GM18526 (cell line): Measurements from ENCODE around the gene C19orf47.

ENCODE experiments used
- POLR2A ChIP-seq: IDR thresholded peaks from 3 replicates; pipeline ENCODE4 v1.6.1; 2011; ENCODE audit not compliant: insufficient read length; ENCODE audit errors: extremely low read depth

C19orf47 gene

DNA sequence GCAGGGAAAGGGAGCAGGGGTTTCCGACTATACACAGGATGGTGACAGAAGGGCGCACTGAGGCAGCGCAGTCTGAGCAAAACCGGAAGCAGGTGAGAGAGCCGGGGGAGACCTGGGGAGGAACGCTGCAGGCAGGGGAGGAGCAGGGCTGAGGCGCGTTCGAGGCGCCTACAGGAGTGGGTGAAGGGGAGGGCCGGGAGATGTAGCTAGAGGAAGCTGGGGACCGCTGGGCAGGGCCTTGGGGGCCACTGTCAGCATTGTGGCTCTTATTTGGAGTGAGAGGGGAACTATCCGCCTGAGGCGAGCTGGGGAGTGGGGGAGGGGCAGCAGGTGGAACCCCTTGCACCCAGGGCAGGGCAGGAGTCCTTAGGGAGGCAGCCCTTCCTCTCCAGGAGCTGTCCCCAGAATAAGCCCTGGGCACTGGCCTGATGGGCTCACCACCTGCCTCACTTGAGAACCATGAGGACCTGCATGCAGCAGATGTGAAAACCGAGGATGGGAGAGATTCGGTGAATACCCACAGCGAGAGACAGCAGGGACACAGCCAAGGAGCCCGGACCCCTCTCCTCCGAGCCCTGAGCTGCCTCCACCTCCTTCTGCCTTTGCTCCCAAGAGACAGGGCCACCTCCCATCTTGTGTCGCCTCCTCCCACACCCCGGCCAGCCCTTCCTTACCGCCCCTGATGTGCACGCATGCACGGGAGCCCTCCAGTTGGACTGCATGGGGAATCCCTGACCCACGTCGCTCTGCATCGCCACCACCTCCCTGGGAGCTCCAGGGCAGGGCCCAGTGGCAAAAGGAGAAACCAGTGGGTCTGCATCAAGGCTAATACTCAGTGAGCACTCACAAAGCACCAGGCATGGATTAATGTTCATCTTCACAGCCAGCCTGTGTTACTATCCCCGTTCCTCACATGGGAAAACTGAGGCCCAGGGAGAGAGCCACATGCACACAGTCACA is 73.3 kb downstream of the C19orf47 start:
- no peak for TF ChIP-seq POLR2A

DNA sequence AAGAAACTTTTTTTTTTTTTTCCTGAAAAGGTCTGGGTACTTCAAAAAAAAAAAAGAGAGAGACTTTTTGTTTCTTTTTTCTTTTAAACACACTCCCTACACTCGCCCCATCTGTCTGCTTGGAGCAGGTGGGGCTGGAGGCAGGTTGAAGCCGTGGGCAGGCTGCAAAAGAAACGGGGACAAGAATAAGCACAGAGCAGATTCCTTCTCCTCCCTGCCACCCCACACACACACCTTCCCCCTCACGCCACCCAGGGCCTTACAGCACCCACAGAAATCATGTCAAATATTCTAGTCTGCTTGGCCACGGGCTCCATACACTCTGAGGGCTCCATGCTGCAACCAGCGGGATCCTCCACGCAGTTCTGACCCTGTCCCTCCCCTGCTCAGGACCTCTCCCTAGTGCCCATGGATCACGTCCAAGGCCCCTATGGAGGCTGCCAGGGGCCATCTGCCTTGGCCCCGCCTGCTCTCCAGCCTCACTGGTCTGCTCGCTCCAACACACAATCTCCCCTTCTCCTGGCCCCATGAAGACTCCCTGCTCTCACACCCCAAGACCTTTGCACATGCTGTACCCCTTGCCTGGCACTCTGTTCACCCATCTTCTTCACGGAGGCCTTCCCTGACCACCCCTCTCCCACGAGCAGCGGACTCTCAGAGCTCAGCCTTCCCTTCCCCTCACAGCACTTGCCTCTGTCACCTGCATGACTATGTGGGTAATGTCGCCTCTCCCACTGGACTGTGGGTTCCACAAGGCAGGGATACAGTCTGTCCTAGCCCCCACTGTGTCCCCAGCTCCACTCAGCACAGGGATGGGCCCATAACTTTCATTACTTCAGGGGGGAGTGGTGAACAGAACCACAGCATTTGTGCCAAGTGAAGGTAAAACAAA is 74.5 kb downstream of the C19orf47 start:
- no peak for TF ChIP-seq POLR2A

GRCh38 chr19:40272261-40272660 is 75.9 kb downstream of the C19orf47 start:
- no peak for TF ChIP-seq POLR2A

- TF ChIP-seq POLR2A: no peak
Measured at GRCh38 chr19:40271706-40272105, 76.5 kb downstream of the C19orf47 start.

DNA sequence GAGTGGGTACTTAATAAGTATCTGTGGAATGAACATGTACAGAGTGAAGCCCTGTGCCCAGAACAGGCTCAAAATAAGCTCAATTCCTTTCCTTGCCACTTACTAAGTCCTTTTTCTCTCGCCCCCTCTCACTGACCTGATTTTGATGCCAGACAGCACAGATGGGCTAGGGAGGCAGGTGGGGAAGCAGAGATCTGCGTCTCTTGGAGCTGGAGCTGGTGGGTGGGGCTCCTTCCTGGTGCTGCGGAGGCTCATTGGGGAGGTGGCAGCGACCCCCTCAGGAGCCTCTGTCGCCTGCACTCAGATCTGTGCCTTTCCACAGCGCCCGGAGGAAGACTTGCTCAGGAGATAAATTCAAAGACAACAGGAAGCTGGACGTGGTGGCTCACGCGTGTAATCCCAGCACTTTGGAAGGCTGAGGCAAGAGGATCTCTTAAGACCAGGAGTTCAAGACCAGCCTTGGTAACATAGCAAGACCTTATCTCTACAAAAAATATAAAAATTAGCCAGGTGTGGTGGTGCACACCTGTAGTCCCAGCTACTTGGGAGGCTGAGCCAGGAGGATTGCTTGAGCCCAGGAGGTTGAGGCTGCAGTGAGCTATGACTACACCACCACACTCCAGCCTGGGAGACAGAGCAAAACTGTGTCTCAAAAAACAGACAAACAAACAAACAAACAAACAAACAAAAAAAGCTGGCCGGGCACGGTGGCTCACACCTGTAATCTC is 77.7 kb downstream of the C19orf47 start:
- no peak for TF ChIP-seq POLR2A
